22Rv1 (cell line): ENCODE results near the gene KCNH8.

Experiments used
- CTCF ChIP-seq: fragments of 450-650 bp; IDR thresholded peaks from 2 replicates; pipeline ENCODE4 v1.5.1; 2017; ENCODE audit warnings: mild to moderate bottlenecking
- ZFX ChIP-seq: fragments of 450-650 bp; IDR thresholded peaks from 2 replicates; pipeline ENCODE4 v1.6.1; 2017; ENCODE audit warnings: antibody characterized with exemption, borderline replicate concordance

GRCh38 chr3:19540464-19540863 is 392.2 kb downstream of the KCNH8 start:
- TF ChIP-seq CTCF (no peak), ZFX (no peak)
